ENCODE data around the gene ATP6V0A4.

DNA sequence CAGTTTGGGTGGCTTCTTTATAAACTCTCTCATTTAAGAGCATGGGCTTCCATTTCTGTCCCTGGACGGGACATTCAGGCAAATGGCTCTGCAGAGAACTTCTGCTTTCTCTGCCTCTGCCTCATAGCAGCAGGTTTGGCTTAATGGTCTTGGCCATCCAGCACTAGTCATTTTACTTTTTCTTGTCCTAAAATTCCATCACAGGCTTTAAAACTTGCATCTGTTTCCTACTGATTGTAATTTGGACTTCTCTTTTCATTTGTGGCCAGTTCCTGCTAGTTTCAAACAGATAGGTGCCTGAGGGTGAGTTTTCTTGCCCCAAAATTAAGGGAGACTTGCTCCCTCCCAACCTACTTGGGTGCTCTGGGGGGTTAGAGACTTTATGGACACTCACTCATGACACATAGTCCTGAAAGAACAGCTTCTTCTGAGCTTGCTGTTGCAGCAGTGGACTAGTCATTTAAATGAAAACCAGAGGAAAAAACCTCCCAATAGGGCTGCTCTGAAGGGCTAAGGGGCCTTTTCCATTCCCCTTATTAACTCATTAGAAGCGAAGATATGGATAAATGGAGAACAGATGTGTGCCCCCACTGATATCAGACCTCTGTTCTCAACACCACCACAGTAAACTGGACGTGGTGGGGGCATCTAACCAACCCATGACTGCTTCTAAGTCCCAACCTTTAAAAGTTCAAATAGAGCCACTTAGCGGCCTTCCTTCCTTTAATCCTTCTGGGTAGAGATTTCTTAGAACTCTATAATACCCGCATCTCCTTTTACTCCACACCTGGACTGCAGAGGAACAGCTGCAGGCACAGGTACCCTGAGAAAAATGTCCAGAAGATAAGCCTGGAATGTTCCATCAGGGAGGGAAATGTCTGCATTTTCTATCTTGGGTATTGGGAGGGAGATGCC, 135.7 kb downstream of the ATP6V0A4 start:
- no peak for TF ChIP-seq POLR2A (IDR thresholded peaks at IDR 0.05)
- TF ChIP-seq, protein P1, sequence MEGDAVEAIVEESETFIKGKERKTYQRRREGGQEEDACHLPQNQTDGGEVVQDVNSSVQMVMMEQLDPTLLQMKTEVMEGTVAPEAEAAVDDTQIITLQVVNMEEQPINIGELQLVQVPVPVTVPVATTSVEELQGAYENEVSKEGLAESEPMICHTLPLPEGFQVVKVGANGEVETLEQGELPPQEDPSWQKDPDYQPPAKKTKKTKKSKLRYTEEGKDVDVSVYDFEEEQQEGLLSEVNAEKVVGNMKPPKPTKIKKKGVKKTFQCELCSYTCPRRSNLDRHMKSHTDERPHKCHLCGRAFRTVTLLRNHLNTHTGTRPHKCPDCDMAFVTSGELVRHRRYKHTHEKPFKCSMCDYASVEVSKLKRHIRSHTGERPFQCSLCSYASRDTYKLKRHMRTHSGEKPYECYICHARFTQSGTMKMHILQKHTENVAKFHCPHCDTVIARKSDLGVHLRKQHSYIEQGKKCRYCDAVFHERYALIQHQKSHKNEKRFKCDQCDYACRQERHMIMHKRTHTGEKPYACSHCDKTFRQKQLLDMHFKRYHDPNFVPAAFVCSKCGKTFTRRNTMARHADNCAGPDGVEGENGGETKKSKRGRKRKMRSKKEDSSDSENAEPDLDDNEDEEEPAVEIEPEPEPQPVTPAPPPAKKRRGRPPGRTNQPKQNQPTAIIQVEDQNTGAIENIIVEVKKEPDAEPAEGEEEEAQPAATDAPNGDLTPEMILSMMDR (IDR thresholded peaks at IDR 0.05 in 4 of 5, conservative IDR thresholded peaks at IDR 0.05 in 1 of 5): no peak
